ENCODE measurements around the gene NDUFA3. TPM values are rescaled to one million over a fixed set of nuclear protein-coding genes. Genes with fewer than 3 reads are reported as not detected.
A peak's percentile ranks its signal among the peaks of the same experiment; 100 is the strongest.
"Not testable (repeated sequence)": the region's sequence is repeated elsewhere in the genome, so short reads cannot be mapped to it uniquely, and the experiment has no call there.

Gene NDUFA3
- total RNA-seq (2014; rRNA removed; shearing (Covaris generic)), result 45.4 and 59.8 TPM in 2 replicates

DNA sequence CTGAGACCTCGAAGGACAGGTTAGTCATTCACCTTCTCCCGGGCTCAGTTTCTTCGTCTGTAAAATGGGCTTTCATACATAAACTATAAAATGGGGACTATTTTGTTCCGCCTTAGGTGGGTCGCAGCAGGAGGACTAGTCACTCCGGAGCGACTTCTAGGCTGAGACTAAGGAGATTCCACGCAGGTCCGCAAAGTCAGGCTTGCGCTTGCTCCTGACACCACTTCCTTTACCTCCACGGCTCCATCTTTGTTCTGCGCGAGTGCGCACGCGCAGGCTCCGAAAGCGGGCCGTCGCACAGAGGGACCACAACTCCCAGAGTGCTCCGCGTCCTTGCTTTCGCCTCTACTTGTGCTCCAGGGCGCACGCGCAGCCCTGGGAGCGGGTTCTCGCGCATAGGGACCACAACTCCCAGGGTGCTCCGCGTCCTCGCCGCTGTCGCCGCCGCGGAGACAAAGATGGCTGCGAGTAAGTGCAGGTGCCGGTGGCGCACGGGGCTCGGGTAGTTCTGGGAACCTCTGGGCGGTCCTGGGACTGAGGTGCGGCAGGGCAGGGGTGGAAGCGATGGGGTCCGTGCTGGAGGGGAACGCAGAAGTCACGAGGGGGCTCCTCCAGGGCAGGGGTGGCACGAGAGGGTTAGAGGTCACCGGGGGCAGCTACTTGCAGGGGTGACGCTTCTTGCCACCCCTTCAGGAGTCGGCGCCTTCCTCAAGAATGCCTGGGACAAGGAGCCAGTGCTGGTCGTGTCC, at the start of gene NDUFA3:
TSS of gene NDUFA3 (plus strand) at position 435 of the 749 bp plus-strand sequence. CDS start at position 459, 24 bp downstream.
- DNase-seq (ENCODE audit: low read depth), result peak; percentile 98

DNA sequence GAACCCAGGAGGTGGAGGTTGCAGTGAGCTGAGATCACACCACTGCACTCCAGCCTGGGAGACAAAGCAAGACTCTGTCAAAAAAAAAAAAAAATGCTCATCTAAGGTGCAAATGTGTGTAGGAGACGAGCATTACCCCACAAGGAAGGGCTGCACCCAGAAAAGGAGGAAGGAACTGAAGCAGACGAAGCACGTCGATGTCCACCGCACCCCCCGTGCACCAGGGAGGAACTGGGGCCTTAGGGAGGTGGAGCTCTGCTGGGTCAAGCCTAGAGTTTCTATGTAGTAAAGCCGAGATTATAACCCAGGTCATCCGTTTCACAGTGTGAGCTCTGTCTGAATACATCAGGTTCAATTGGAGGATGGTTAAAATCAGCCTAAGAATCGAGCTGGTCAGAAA, 40.0 kb upstream of the NDUFA3 start:
- DNase-seq (ENCODE audit: low read depth), result no peak

DNA sequence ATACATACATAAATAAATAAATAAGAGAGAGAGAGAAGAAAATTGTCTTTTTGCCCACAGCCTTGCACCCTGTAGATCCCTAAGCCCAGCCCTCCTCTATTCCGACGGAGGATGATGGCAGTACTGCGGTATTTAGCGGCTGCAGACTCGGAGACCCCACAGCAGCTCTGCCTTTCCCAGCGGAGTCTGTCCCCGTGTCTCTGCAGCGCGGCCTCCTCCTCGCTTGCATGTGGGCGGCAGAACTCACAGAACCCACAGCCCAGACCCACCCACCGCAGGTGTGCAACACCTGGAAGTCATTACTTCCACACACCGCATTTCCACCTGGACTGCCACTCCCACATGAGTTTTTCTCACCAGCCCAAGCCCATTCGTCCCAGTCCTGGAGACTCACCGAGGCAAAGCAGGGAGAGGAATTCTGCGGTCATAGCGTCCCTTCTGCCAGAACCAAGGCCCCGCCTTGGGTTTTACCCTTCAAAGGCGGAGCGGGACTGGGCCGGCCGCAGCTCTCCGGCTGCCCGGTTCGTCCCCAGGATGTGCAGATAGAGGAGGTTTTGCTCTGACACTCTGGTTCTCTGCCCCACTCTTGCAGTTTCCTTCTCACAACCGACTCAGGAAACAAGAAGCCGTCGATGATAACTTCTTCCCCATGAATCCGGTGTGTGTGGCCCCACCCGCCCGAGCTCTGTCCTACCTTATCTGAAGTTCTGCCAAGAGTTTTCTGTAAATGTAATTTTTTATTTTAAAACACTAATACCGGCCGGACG, 39.1 kb upstream of the NDUFA3 start, which contains the start of gene VSTM1:
TSS of gene VSTM1 (minus strand) at position 548 of the 767 bp plus-strand sequence. CDS start at position 428, 120 bp downstream.
- no peak for DNase-seq (ENCODE audit: low read depth)

DNA sequence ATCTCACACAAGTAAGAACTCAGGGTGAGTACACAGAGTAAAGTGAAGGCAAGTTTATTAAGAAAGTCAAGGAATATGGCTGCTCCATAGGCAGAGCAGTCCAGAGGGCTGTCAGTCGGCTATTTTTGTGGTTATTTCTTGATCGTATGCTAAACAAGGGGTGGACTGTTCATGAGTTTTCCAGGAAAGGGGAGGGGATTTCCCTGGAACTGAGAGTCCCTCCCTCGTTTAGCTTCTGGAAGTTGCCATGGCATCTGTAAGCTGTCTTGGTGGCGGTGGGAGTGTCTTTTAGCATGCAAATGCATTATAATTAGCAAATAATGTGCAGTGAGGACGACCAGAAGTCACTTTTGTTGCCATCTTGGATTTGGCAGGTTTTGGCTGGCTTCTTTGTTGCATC, 33.2 kb upstream of the NDUFA3 start:
- DNase-seq (ENCODE audit: low read depth), result no peak

DNA sequence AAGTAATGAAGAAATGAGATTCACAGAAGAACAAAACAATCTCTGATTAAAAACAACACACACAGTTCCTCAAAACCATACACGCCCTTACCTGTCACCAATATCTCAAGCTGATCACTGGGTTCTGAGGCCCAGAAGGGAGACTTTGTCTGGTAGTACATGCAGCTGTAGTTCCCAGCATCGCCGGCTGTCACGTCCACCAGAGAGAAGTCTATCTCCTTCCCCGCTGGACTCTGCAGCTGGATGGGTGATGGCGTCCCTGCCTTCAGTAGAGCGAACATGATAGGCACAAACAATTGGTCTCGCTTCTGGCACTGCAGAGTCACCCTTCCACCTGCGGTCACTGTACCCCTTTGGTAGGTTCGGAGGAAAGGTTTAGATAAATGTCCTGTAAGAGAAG, 28.8 kb upstream of the NDUFA3 start:
- DNase-seq (ENCODE audit: low read depth), result no peak

DNA sequence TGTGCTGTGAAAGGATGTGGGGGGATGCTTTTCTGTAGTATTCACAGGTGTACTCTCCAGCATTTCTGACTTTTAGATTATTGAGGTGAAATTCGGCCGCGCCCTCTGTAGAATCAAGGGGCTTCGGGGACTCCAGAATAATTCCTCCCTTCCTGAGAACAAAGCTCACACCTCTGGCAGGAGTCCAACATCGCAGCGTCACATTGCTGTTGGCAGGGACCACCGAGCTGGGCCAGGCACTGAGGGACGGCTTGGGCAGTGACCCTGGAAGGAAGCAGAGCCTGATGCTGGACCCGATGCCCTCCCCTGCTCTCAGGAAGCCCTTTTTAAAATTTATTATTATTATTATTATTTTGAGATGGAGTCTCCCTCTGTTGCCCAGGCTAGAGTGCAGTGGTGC, 27.8 kb upstream of the NDUFA3 start:
- no peak for DNase-seq (ENCODE audit: low read depth)

DNA sequence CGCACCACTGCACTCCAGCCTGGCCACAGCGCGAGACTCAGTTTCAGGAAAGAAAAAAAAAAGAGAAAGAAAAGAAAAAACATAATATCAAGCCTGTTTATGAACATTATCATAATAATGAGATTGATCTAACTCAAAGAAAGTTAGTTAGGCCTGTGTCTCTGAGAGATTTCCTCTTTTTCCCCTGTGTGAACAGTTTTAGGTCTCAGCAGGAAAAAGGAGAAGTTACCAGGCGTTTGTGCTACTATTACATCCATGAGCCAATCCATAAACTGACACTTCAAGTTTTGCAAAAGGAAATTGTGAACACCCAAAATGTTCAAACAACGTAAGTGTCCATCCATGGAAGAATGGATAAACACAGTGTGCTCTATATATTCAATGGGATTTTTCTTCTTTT, 25.3 kb upstream of the NDUFA3 start:
- DNase-seq (ENCODE audit: low read depth), result no peak

DNA sequence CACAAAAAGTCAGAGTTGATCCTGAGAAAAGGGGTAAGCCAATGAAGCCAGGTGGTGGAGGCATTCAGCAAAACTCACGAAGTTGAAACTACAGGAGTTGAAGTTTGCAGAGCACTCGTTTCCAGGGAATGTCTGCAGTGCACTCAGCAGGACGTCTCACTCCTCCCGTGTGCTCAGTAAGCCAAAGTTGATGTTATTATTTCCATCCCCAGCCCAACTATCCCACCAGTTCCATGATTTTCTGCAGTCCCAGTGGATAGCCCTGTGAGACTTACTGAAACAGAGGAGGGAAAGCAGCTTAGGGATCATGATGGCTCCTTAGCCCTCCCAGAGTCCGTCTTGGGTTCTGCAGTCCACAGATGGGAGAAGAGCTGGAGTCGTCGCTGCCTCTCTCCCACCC, 21.6 kb upstream of the NDUFA3 start, which contains the start of gene TARM1:
TSS of gene TARM1 (minus strand) at position 334 of the 400 bp plus-strand sequence. CDS start at position 309, 25 bp downstream.
- no peak for DNase-seq (ENCODE audit: low read depth)

DNA sequence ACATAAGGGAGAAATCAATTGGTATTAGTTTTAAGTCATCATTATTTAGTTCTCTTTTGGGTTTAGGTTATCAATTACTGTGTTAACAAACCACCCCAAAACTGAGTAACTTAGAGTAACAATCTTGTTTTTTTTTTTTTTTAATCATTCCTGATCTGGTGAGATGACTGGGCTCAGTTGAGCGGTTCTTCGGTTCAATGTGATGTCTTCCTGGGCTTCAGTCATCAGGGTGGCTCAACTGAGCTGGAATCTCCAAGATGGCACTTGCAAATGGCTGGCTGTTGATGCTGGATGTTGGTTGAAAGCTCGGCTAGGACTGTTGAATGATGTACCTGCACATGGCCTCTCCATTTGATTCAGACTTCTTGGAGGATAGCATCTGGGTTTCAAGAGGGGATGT, 18.2 kb upstream of the NDUFA3 start:
- no peak for DNase-seq (ENCODE audit: low read depth)

DNA sequence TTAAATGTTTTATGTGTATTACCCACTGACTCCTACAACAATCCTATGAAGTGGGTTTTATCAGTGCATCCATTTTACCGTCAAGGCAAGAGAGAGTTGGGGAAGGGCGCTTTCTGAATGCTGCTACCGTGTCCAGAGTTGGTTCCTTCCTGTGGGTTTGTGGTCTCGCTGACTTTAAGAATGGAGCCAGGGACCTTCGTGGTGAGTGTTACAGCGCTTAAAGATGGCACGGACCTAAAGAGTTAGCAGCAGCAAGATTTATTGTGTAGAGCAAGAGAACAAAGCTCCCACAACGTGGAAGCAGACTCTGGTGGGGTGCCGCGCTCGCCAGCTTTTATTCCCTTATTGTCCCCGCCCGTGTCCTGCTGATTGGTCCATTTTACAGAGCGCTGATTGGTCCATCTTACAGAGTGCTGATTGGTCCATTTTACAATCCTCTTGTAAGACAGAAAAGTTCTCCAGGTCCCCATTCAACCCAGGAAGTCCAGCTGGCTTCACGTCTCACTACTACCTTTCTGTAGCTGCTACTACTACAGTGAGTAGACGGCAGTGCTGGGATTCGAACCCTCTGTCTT, 8.1 kb upstream of the NDUFA3 start:
- DNase-seq (ENCODE audit: low read depth), result no peak

DNA sequence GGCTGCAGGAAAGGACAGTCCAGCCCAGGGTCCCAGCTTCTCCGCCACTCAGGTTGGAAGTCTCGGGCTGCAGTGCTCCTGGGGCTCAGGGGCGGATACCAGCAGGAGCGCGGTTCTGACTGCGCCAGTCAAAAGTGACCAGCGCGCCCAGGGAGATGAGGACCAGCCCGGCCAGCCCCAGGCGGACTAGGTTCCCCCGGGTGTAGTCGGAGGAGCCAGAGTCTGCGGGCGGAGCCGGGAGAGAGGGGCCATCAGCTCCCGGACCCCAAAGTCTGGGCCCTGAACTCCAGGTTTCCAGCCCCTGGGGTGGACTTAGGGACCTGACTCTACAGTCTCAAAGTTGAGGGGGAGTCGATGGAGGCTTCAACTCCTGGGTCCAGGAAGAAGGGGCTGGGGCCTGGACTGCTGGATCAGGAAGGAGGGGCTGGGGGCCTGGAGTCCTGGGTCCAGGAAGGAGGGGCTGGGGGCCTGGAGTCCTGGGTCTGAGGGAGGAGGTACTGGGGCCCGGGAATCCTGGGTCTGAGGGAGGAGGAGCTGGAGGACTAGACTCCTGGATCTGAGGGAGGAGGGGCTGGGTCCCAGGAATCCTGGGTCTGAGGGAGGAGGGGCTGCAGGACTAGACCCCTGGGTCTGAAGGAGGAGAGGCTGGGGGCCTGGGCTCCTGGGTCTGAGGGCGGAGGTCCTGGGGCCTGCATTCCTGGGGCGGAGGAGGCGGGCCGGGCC, 7.4 kb upstream of the NDUFA3 start:
- no peak for DNase-seq (ENCODE audit: low read depth)

DNA sequence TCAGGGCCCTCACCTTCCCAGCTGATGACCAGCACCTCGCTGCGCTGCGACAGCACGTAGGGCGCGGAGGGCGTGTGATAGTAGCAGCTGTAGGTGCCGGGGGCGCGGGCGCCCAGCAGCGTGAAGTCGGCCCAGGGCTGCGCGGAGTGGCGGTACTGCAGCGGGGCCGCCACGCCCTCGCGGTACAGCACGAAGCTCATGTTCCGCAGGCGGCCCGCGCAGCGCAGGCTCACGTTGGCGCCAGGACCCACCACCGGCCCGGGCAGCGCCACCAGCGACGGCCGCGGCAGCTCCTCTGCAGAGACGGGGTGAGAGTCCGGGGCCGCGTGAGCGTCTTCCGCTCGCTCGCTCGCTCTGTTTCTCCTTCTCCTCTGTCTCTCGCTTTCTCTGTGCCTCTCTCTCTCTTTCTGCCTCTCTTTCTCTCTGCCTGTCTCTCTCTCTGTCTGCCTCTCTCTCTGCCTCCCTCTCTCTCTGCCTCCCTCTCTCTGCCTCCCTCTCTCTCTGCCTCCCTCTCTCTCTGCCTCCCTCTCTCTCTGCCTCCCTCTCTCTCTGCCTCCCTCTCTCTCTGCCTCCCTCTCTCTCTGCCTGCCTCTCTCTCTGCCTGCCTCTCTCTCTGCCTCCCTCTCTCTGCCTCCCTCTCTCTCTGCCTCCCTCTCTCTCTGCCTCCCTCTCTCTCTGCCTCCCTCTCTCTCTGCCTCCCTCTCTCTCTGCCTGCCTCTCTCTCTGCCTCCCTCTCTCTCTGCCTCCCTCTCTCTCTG, 6.6 kb upstream of the NDUFA3 start:
- DNase-seq (ENCODE audit: low read depth), result peak; percentile 65

DNA sequence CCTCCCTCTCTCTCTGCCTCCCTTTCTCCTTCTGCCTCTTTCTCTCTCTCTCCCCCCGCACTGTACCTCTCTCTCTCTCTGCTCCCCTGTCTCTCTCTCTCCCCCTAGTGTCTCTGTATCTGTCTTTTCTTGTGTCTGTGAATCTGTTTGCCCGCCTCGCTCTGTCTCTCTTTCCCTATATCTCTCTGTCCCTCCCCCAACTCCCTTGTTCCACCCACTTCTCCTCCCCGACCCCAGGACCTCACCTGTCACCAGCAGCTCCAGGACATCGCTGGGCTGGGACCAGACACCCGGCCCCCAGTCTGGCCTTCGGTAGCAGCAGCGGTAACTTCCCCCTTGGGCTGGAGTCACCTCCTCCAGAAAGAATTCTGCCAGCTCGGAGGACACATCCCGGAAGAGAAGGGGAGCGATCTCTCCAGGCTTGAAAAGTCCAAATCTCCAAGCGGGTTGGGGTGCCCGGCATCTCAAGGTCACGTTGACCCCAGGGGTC, 6.0 kb upstream of the NDUFA3 start:
- DNase-seq (ENCODE audit: low read depth), result peak; percentile 64

DNA sequence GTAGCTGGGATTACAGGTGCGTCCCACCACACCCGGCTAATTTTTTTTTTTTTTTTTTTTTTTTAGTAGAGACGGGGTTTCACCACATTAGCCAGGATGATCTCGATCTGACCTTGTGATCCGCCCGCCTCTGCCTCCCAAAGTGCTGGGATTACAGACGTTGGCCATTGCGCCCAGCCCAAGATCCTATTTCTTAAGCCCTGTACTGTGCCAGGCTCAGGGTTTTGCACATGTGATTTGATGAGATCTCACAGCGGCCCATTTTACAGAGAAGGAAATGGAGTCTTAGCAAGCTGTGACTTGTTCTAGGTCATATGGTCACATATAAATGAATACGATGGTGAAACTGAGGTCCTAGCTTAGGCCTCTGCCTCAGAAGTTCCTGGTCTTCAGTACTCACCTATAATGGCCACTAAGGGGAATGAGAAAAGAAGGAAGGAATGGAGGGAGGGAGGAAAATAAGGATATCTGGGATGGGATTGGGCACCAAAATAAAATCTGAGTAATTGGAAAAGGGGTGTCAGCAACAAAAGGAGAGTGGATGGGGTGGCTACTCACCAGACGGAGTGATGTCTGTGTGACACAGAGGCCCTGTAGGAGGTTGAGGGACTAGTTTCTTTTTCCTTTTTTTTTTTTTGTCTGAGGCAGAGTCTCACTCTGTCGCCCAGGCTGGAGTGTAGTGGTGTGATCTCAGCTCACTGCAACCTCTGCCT, 3.3 kb upstream of the NDUFA3 start:
- DNase-seq (ENCODE audit: low read depth), result no peak

DNA sequence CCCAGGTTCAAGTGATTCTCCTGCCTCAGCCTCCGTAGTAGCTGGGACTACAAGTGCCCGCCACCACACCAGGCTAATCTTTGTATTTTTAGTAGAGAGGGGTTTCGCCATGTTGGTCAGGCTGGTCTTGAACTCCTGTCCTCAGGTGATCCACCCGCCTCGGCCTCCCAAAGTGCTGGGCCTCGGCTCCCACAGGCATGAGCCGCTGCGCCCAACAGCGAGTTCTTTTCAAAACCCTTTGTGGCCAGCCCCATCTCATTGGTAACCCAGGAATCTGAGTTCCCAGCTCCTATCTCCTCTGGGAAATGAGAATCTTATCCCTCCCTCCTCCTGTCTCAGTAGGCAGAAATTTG, 2.8 kb upstream of the NDUFA3 start:
- not testable (repeated sequence) for DNase-seq (ENCODE audit: low read depth)

DNA sequence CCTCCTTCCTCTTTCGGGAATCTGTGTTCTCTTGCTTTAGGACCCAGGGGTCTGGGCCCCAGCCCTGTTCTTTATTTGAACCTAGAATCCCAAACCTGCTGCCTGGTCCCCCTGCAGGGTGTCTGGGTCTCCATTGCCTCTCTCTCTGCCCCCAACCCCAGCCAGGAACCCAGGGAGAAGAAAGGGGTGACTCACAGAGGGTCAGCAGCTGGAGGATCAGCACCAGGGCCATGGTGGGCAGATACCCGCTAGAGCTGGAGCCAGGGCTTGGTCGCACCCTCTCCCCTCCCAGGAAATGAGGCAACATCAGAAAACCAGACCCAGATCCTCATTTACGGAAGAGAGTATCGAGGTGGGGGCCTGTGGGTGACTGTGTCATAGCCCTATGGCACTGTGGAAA, 2.1 kb upstream of the NDUFA3 start, which contains the start of gene OSCAR:
TSS of gene OSCAR (minus strand) at position 243 of the 400 bp plus-strand sequence. CDS start at position 232, 11 bp downstream.
- DNase-seq (ENCODE audit: low read depth), result peak; percentile 26

DNA sequence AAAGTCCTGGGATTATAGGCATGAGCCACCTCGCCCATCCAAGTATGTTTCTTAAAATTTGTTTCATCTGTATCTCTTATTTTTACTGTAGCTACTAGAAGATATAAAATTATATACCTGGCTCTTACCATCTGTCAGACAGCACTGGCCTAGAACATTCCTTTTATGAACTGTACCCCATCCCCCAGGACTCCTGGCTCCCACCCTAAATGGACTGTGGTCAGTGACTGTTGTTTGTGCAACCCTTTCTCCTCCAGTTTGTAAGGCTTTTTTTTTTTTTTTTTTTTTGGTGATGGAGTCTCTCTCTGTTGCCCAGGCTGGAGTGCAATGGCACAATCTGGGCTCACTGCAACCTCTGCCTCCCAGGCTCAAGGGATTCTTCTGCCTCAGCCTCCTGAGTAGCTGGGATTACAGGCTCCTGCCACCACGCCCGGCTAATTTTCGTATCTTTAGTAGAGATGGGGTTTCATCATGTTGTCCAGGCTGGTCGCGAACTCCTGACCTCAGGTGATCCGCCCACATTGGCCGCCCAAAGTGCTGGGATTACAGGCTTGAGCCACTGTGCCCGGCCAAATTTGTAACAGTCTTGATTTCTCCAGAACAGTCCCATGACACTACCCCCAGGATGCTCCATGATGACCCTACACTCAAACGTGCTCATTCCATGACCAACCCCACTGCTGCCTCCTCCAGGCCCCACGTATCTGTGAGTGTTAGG, 2.5 kb downstream of the NDUFA3 start:
- DNase-seq (ENCODE audit: low read depth), result no peak

DNA sequence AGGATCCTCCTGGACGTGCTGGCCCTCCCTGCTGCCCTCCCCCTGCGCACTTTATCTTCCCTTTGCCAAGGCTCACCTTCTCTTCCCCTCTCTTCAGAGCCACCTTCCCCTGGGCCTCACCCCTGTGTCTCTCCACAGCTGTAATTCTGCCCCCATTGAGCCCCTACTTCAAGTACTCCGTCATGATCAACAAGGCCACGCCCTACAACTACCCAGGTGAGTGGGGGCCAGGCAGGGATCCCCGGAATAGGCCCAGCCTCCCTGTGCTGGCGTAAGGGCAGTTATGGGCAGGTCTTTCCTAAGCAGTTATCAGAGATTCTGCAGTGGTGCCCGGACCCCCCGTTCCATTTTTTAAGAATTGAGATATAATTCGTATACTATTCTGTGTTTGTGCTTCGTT, 3.1 kb downstream of the NDUFA3 start:
- DNase-seq (ENCODE audit: low read depth), result no peak

DNA sequence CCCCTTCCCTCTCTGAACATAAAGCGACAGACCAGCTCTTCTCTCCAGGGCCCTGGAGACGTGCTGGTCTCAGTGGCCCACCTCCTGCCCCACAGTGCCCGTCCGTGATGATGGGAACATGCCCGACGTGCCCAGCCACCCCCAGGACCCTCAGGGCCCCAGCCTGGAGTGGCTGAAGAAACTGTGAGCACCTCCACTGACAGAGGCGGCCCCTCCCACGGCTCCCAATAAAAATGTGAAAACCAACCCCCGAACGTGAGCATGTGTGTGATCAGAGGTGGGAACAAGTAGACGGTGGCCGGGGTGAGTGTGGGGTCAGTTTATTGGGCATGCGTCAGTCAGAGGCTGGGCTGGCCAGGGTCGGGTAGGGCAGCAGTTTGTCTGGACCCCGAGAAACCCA, 4.1 kb downstream of the NDUFA3 start:
- DNase-seq (ENCODE audit: low read depth), result no peak
